H1 (cell line): Measurements from ENCODE around the gene LIFR. TPM values are rescaled to one million over a fixed set of nuclear protein-coding genes. Genes with fewer than 3 reads are reported as not detected.

Source experiments
- CTCF ChIA-PET: fragments of 300-600 bp; sonication (Branson Sonifier 250); formaldehyde crosslinking; loops from one replicate; lab custom pipeline; 2021; ENCODE audit not compliant: partially characterized antibody; lab: Charles Lee
- POLR2A ChIA-PET: fragments of 300-600 bp; sonication (Branson Sonifier 250); formaldehyde crosslinking; loops from one replicate; lab custom pipeline; 2021; ENCODE audit warnings: inconsistent platforms; ENCODE audit not compliant: partially characterized antibody; lab: Charles Lee
- DNase-seq, 2 experiments: peaks; one replicate each; pipeline versions ENCODE4 v3.0.0 to v3.0.0-alpha.2; 2010 to 2022; ENCODE audit warnings: low spot score in 2 of 2, low read depth in 1 of 2, mixed read lengths in 1 of 2
- FAIRE-seq: peaks from 2 replicates; lab custom pipeline; 2011; peaks lifted over from hg19 to GRCh38; lab: Jason Lieb, UNC
- H2AFZ ChIP-seq: 2 replicates; pipeline ENCODE4 v1.8.1; 2012; ENCODE audit warnings: low read length, inconsistent platforms
- H2AK5ac ChIP-seq: 2 replicates; pipeline ENCODE4 v1.6.1; 2013; ENCODE audit warnings: low read depth, low read length
- H2BK120ac ChIP-seq: replicated peaks from 2 replicates; pipeline ENCODE3; 2013; ENCODE audit warnings: low read depth, low read length, inconsistent platforms
- H2BK12ac ChIP-seq: 2 replicates; pipeline ENCODE4 v1.6.1; 2013; ENCODE audit warnings: low read depth, low read length
- H2BK15ac ChIP-seq: 2 replicates; pipeline ENCODE4 v1.6.1; 2013; ENCODE audit warnings: low read length
- H2BK20ac ChIP-seq: 2 replicates; pipeline ENCODE4 v1.6.1; 2013; ENCODE audit warnings: low read length
- H2BK5ac ChIP-seq: 2 replicates; pipeline ENCODE4 v1.6.1; 2013; ENCODE audit warnings: low read depth, low read length
- H3K14ac ChIP-seq: 2 replicates; pipeline ENCODE4 v1.6.1; 2013; ENCODE audit warnings: inconsistent platforms; ENCODE audit not compliant: insufficient read length
- H3K18ac ChIP-seq: 2 replicates; pipeline ENCODE4 v1.6.1; 2013; ENCODE audit warnings: low read length; ENCODE audit errors: extremely low read depth
- H3K23ac ChIP-seq: 2 replicates; pipeline ENCODE4 v1.6.1; 2013; ENCODE audit warnings: inconsistent platforms; ENCODE audit not compliant: insufficient read length
- H3K23me2 ChIP-seq: 2 replicates; pipeline ENCODE4 v1.6.1; 2013; ENCODE audit warnings: low read depth, low read length
- H3K27ac ChIP-seq: 2 replicates; pipeline ENCODE4 v1.6.1; 2011; ENCODE audit warnings: low read depth, low read length, inconsistent platforms
- H3K27me3 ChIP-seq, 4 experiments: replicated peaks in 1 of 4; 1 replicate in 1 of 4; 2 replicates in 3 of 4; pipeline versions ENCODE4 v1.6.1 to v1.8.1; 2011 to 2013; ENCODE audit warnings: low read length in 3 of 4, mild to moderate bottlenecking in 3 of 4, inconsistent platforms in 2 of 4, mixed read lengths in 2 of 4, moderate library complexity in 1 of 4; ENCODE audit not compliant: control insufficient read depth in 3 of 4, insufficient read depth in 3 of 4; ENCODE audit errors: extremely low read depth in 1 of 4
- H3K36me3 ChIP-seq, 4 experiments: 2 replicates each; pipeline versions ENCODE4 v1.6.1 to v1.8.1; 2011 to 2013; ENCODE audit warnings: mild to moderate bottlenecking in 4 of 4, low read length in 3 of 4, moderate library complexity in 2 of 4, control low read depth in 1 of 4, inconsistent platforms in 1 of 4; ENCODE audit not compliant: insufficient read depth in 4 of 4, control insufficient read depth in 2 of 4
- H3K4ac ChIP-seq: replicated peaks from 2 replicates; pipeline ENCODE3; 2013; ENCODE audit warnings: low read length, low read depth, mixed read lengths, inconsistent platforms; ENCODE audit not compliant: insufficient read length
- H3K4me1 ChIP-seq, 4 experiments: replicated peaks in 1 of 4; 1 replicate in 1 of 4; 2 replicates in 3 of 4; pipeline versions ENCODE4 v1.6.1 to v1.8.1; 2011 to 2013; ENCODE audit warnings: low read length in 3 of 4, inconsistent platforms in 2 of 4, mixed read lengths in 1 of 4; ENCODE audit not compliant: insufficient read depth in 4 of 4, control insufficient read depth in 3 of 4
- H3K4me2 ChIP-seq, 2 experiments: 2 replicates each; pipeline versions ENCODE4 v1.6.1 to v1.8.1; 2011 to 2013; ENCODE audit warnings: low read depth in 2 of 2, low read length in 2 of 2, control low read depth in 1 of 2, inconsistent platforms in 1 of 2, mild to moderate bottlenecking in 1 of 2; ENCODE audit not compliant: insufficient read depth in 1 of 2
- H3K4me3 ChIP-seq, 4 experiments: fragments of 200-600, 300-600 bp in 1 of 4; sonication (generic), shearing (Covaris generic), sonication (Bioruptor Twin) in 1 of 4; 2 replicates each; pipeline versions ENCODE4 v1.5.1 to v1.8.1; 2011 to 2016; ENCODE audit warnings: low read length in 4 of 4, low read depth in 3 of 4, control low read depth in 2 of 4, inconsistent platforms in 2 of 4, mild to moderate bottlenecking in 2 of 4, mixed read lengths in 1 of 4, moderate library complexity in 1 of 4; ENCODE audit not compliant: insufficient read depth in 2 of 4; ENCODE audit errors: extremely low read depth in 1 of 4
- H3K56ac ChIP-seq: replicated peaks from 2 replicates; pipeline ENCODE3; 2013; ENCODE audit warnings: low read depth, mild to moderate bottlenecking, mixed read lengths, low read length, inconsistent platforms; ENCODE audit not compliant: insufficient read length
- H3K79me1 ChIP-seq: 2 replicates; pipeline ENCODE4 v1.6.1; 2013; ENCODE audit warnings: low read depth, low read length, control low read depth
- H3K79me2 ChIP-seq, 2 experiments: 2 replicates each; pipeline versions ENCODE4 v1.6.1 to v1.8.1; 2012 to 2013; ENCODE audit warnings: low read length in 2 of 2, mild to moderate bottlenecking in 2 of 2, inconsistent platforms in 1 of 2; ENCODE audit not compliant: insufficient read depth in 2 of 2, control insufficient read depth in 1 of 2
- H3K9ac ChIP-seq, 4 experiments: replicated peaks in 1 of 4; 1 replicate in 1 of 4; 2 replicates in 3 of 4; pipeline versions ENCODE4 v1.6.1 to v1.8.1; 2011 to 2013; ENCODE audit warnings: low read depth in 3 of 4, low read length in 3 of 4, control low read depth in 2 of 4, mild to moderate bottlenecking in 2 of 4, moderate library complexity in 2 of 4, inconsistent platforms in 1 of 4; ENCODE audit errors: extremely low read depth in 1 of 4
- H3K9me3 ChIP-seq, 2 experiments: 2 replicates each; pipeline versions ENCODE4 v1.6.1 to v1.8.1; 2012 to 2013; ENCODE audit warnings: mild to moderate bottlenecking in 2 of 2, moderate library complexity in 2 of 2, control low read depth in 1 of 2, inconsistent platforms in 1 of 2, low read depth in 1 of 2, low read length in 1 of 2, mixed read lengths in 1 of 2; ENCODE audit not compliant: insufficient read depth in 2 of 2
- H4K20me1 ChIP-seq, 2 experiments: replicated peaks in 1 of 2; 2 replicates each; pipeline versions ENCODE3 to v1.8.1; 2011 to 2013; ENCODE audit warnings: inconsistent platforms in 2 of 2, low read length in 2 of 2, mild to moderate bottlenecking in 1 of 2; ENCODE audit not compliant: insufficient read depth in 2 of 2, control insufficient read depth in 1 of 2
- H4K5ac ChIP-seq: 2 replicates; pipeline ENCODE4 v1.6.1; 2013; ENCODE audit warnings: low read length, low read depth, mixed read lengths, inconsistent platforms; ENCODE audit not compliant: insufficient read length
- H4K8ac ChIP-seq: 2 replicates; pipeline ENCODE4 v1.8.0; 2013; ENCODE audit warnings: mild to moderate bottlenecking, moderate library complexity, low read length, inconsistent platforms; ENCODE audit not compliant: insufficient read depth; ENCODE audit errors: extremely low read depth
- H4K91ac ChIP-seq: replicated peaks from 2 replicates; pipeline ENCODE3; 2013; ENCODE audit warnings: low read length, mixed read lengths, inconsistent platforms; ENCODE audit not compliant: insufficient read length
- ATF3 ChIP-seq: IDR thresholded peaks from 2 replicates; pipeline ENCODE4 v1.6.1; 2011; ENCODE audit warnings: low read depth, mild to moderate bottlenecking, low read length; ENCODE audit not compliant: insufficient read depth
- E2F6 ChIP-seq: IDR thresholded peaks from 2 replicates; pipeline ENCODE4 v1.6.1; 2012; ENCODE audit warnings: inconsistent platforms
- SP2 ChIP-seq: IDR thresholded peaks from 2 replicates; pipeline ENCODE4 v1.6.1; 2012; ENCODE audit warnings: mild to moderate bottlenecking, low read length, inconsistent platforms
- USF2 ChIP-seq: IDR thresholded peaks from 2 replicates; pipeline ENCODE4 v1.6.1; 2011; ENCODE audit warnings: low read length, improper control_type of control experiment
- YY1 ChIP-seq: IDR thresholded peaks from 2 replicates; pipeline ENCODE4 v1.6.1; 2011; ENCODE audit warnings: low read depth, mild to moderate bottlenecking, low read length
- WGBS, 2 experiments: shearing (Covaris generic) in 1 of 2; methylation state at CpG; one replicate each; pipeline versions ENCODE4 v1.1.6 to v1.1.7; 2013 to 2015; ENCODE audit warnings: low lambda C conversion rate in 2 of 2, mixed read lengths in 2 of 2, inconsistent platforms in 1 of 2, low coverage in 1 of 2, missing lambda C conversion rate in 1 of 2; ENCODE audit not compliant: insufficient replicate concordance in 2 of 2, insufficient coverage in 1 of 2, insufficient read length in 1 of 2; ENCODE audit errors: extremely low coverage in 1 of 2, missing lambda C conversion rate in 1 of 2; 5-methylcytosine and 5-hydroxymethylcytosine counted together
- polyA plus RNA-seq, 7 experiments: library from polyadenylated mRNA; depleted of rRNA in 3 of 7; stranded (reverse) in 5 of 7; unstranded in 2 of 7; fragments of >200 nt in 5 of 7; fragments of 200-250 nt in 2 of 7; gene quantifications; 1 replicate in 5 of 7; 2 replicates in 1 of 7; 4 replicates in 1 of 7; pipeline versions ENCODE4 v1.2.1 to v1.2.3, GENCODE V29; 2011 to 2013; ENCODE audit warnings: missing spikeins in 2 of 7, mixed read lengths in 2 of 7
- total RNA-seq: library from RNA; stranded (reverse); fragmentation: NEBNext Ultra II Directional; extraction: Animal tissue kit (Norgen Biotek cat#: 25700); gene quantifications from 2 replicates; pipeline ENCODE4 v1.2.1, GENCODE V29; 2021

Gene LIFR
- total and polyA plus RNA-seq, 2 of the 8 experiments (the other 6 are each of a cell fraction or from before 2014, with no cell fraction given), result 2.0 to 18.9 TPM

- no peak overlapping the region for H2BK20ac ChIP-seq
- H2BK120ac ChIP-seq, result no peak overlapping the region
- H2BK12ac ChIP-seq, result no peak overlapping the region
- no peaks in the 10 kb centered on the region for H3K79me2 ChIP-seq
- H3K14ac ChIP-seq, result no peak overlapping the region
- TF ChIP-seq USF2, result no peak
- TF ChIP-seq E2F6, result no peak
- no peak for TF ChIP-seq YY1
- no peak for TF ChIP-seq SP2
- no peak for TF ChIP-seq ATF3
- H3K4me1 ChIP-seq, result peaks cover 0 to 2% (median 0%) of the 10 kb centered on the region in 4 experiments; a peak in 2 of 7 replicates
- no peak overlapping the region for H2BK15ac ChIP-seq
- no peaks in the 10 kb centered on the region for H3K23me2 ChIP-seq
- H4K91ac ChIP-seq, result no peak overlapping the region
- H3K4me2 ChIP-seq, result no peak overlapping the region
- no peaks in the 10 kb centered on the region for H3K79me1 ChIP-seq
- no peak overlapping the region for H3K9ac ChIP-seq
- no peaks in the 10 kb centered on the region for H3K9me3 ChIP-seq
- no peak overlapping the region for H2AFZ ChIP-seq
- H2AK5ac ChIP-seq, result no peak overlapping the region
- H3K56ac ChIP-seq, result no peak overlapping the region
- DNase-seq (no peak), FAIRE-seq (no peak)
- H2BK5ac ChIP-seq, result no peak overlapping the region
- no peaks in the 10 kb centered on the region for H3K27me3 ChIP-seq
- CTCF ChIA-PET, result interaction anchor here (0.7 to 1.6 kb wide), 4 partner anchors 15 to 157 kb away, joined by 4 to 6 read pairs (median 5); no protein-coding TSS in a partner anchor
- POLR2A ChIA-PET, result no interaction called here
- H3K23ac ChIP-seq, result no peak overlapping the region
- H4K8ac ChIP-seq, result no peak overlapping the region
- no peak overlapping the region for H3K4ac ChIP-seq
- no peaks in the 10 kb centered on the region for H4K20me1 ChIP-seq
- no peak overlapping the region for H3K18ac ChIP-seq
- 94% methylated on average over 8 of the region's 8 CpGs; no CpG with 5 or more reads in 1 of the 2 experiments for WGBS, 2 experiments
- no peak overlapping the region for H4K5ac ChIP-seq
- H3K4me3 ChIP-seq, result no peak overlapping the region
- H3K36me3 ChIP-seq, result no peaks in the 10 kb centered on the region
- no peak overlapping the region for H3K27ac ChIP-seq
Measured at GRCh38 chr5:38598296-38598993, 42.0 kb upstream of the LIFR start.
